ENCODE data around the gene TCERG1L. TPM values are rescaled to one million over a fixed set of nuclear protein-coding genes. Genes with fewer than 3 reads are reported as not detected.

TCERG1L gene
- total RNA-seq, 4 donors from 2014 or later = 0.12 TPM; not detected in 3

- 93 to 100% methylated on average over 1 to 4 of the region's 16 CpGs for WGBS, 2 donors (ENCODE audit: low coverage in 1 of 2)
- Histone ChIP-seq H3K9me3 (peaks cover 0 to 7% (median 0%) of the 10 kb centered on the region in 3 donors), H3K4me3 (no peak overlapping the region), H3K4me1 (no peaks in the 10 kb centered on the region), H3K27me3 (peaks cover 42% of the 10 kb centered on the region), H3K27ac (no peak overlapping the region), H3K36me3 (no peaks in the 10 kb centered on the region)
- no peak for ATAC-seq
- TF ChIP-seq EP300 (IDR thresholded peaks at IDR 0.05) = no peak
- no peak for TF ChIP-seq POLR2A (IDR thresholded peaks at IDR 0.05)
- no peak for TF ChIP-seq POLR2AphosphoS5 (IDR thresholded peaks at IDR 0.05)
- no peak for TF ChIP-seq CTCF (IDR thresholded peaks at IDR 0.05)
Observed at GRCh38 chr10:131227163-131227740, 84.3 kb downstream of the TCERG1L start.

DNA sequence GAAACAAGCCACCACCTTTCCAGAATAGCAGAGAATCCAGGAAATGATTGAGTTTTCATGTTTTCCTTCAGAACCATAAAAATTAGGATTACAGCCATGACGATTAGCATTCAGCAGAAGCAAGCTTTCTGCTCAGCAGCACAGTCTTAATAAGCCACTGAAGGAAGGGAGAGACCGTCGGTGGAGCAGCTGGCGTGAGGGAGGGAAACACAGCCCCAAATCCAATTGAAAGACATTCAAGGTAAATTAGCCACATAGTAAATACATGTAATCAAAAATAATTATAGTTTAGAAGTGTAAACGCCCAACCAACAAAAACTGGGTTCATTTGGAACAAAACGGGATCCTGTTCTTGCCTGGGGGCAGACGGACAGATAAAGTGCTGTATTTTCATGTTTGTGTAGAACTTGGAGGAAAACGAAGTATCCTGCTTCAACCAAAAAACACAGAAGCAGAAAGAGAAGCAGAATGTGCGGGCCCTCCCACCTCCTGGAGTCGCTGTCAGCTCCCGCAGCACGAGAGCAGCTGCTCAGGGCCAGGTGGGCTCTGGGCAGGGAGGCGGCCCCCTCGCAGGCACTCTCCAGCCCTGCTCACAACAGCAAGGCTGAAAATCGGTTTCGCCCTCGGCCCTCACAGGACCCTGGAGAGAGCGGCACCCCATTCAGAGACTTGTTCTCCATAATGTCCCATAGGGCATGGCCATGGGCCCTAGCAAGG is 84.9 kb downstream of the TCERG1L start:
- TF ChIP-seq POLR2AphosphoS5 (IDR thresholded peaks at IDR 0.05) = no peak
- TF ChIP-seq CTCF (IDR thresholded peaks at IDR 0.05) = no peak
- TF ChIP-seq EP300 (IDR thresholded peaks at IDR 0.05) = no peak
- no peak for TF ChIP-seq POLR2A (IDR thresholded peaks at IDR 0.05)
- Histone ChIP-seq H3K4me1 (no peaks in the 10 kb centered on the region), H3K27me3 (peaks cover 36% of the 10 kb centered on the region), H3K27ac (no peak overlapping the region), H3K36me3 (no peaks in the 10 kb centered on the region), H3K9me3 (peaks cover 0 to 7% (median 0%) of the 10 kb centered on the region in 3 donors), H3K4me3 (no peak overlapping the region)
- WGBS, 2 donors (ENCODE audit: low coverage in 1 of 2) = 50 to 61% methylated on average over 7 to 12 of the region's 18 CpGs
- ATAC-seq = no peak

DNA sequence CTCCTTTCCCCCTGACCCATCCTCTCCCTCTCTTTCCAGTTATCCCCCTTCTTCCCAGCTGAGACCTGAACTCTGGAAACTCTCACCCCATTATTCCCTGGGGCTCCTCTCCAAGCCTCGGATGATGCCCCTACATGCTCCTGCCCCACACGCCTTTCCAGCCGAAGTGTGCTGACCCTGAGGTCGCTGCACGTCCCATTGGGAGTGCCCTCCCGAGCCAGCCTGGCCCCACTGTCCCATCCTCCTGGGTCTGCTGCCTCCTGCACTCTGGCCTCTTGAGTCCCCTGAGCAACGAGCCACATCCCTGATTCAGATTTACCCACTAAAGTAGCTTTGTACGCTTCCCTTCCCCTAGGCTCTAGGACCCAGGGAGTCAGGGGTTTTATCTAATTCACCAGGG is 87.4 kb downstream of the TCERG1L start:
- H3K4me1 ChIP-seq = no peaks in the 10 kb centered on the region
- H3K4me3 ChIP-seq = no peak overlapping the region
- no peak for ATAC-seq
- peaks cover 40% of the 10 kb centered on the region for H3K27me3 ChIP-seq
- TF ChIP-seq EP300 (IDR thresholded peaks at IDR 0.05) (no peak), POLR2A (IDR thresholded peaks at IDR 0.05) (no peak), CTCF (IDR thresholded peaks at IDR 0.05) (no peak)
- no peaks in the 10 kb centered on the region for H3K36me3 ChIP-seq
- no peaks in the 10 kb centered on the region for H3K9me3 ChIP-seq
- no peak overlapping the region for H3K27ac ChIP-seq
- WGBS, 2 donors (ENCODE audit: low coverage in 1 of 2) = 60 to 62% methylated on average over 7 to 8 of the region's 8 CpGs

DNA sequence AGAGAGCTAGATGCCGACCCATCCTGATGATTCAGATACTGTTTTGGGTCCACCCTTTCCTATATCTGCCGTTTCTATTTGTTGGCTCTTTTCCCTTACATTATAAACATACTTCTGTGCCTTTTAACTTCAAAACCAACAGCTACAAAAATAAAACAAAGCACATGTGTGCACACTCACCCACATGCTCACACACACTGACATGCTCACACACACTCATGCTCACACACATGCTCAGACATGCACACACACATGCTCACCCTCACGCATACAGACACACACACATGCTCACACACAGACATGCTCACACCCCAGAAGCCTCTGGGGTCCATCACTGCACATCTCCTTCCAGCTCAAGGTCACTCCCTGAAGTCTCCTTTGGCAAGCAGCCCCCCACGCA is 88.1 kb downstream of the TCERG1L start:
- TF ChIP-seq CTCF (IDR thresholded peaks at IDR 0.05) (no peak), POLR2AphosphoS5 (IDR thresholded peaks at IDR 0.05) (no peak), EP300 (IDR thresholded peaks at IDR 0.05) (no peak), POLR2A (IDR thresholded peaks at IDR 0.05) (no peak)
- no peak overlapping the region for H3K27ac ChIP-seq
- no peak overlapping the region for H3K4me3 ChIP-seq
- no peaks in the 10 kb centered on the region for H3K36me3 ChIP-seq
- H3K9me3 ChIP-seq = no peaks in the 10 kb centered on the region
- ATAC-seq = no peak
- WGBS, 2 donors (ENCODE audit: low coverage in 1 of 2) = 17 to 45% methylated on average over 1 to 3 of the region's 4 CpGs
- H3K27me3 ChIP-seq = peaks cover 43% of the 10 kb centered on the region
- no peaks in the 10 kb centered on the region for H3K4me1 ChIP-seq

- no peaks in the 10 kb centered on the region for H3K36me3 ChIP-seq
- peaks cover 43% of the 10 kb centered on the region for H3K27me3 ChIP-seq
- no peak for TF ChIP-seq CTCF (IDR thresholded peaks at IDR 0.05)
- TF ChIP-seq EP300 (IDR thresholded peaks at IDR 0.05) = no peak
- no peak for TF ChIP-seq POLR2AphosphoS5 (IDR thresholded peaks at IDR 0.05)
- no peak for TF ChIP-seq POLR2A (IDR thresholded peaks at IDR 0.05)
- H3K4me3 ChIP-seq = no peak overlapping the region
- 80 to 95% methylated on average over 3 to 6 of the region's 16 CpGs for WGBS, 2 donors (ENCODE audit: low coverage in 1 of 2)
- no peak for ATAC-seq
- no peak overlapping the region for H3K27ac ChIP-seq
- no peaks in the 10 kb centered on the region for H3K4me1 ChIP-seq
- no peaks in the 10 kb centered on the region for H3K9me3 ChIP-seq
Observed at GRCh38 chr10:131222986-131223385, 88.5 kb downstream of the TCERG1L start.

All from gastroesophageal sphincter (tissue), 4 donors.